ENCODE results near the gene LMOD2.

DNA sequence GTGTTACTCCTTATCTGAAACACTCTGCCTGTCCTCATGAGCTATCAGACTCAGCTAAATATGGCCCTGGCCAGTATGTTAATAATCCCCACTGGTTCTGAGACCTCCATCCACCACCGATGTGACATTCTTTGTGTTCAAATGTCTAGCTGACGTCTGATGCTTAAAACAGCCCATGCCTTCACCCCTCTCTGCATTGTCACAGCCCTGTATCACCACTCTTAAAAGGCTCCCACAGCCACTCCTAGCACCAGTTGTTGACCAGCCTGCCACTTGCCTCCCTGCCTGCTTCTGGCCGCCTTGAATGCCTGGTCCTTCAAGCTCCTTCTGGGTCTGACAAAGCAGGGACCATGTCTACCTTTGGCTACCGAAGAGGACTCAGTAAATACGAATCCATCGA, at the start of gene LMOD2:
- TF ChIP-seq, protein P1, sequence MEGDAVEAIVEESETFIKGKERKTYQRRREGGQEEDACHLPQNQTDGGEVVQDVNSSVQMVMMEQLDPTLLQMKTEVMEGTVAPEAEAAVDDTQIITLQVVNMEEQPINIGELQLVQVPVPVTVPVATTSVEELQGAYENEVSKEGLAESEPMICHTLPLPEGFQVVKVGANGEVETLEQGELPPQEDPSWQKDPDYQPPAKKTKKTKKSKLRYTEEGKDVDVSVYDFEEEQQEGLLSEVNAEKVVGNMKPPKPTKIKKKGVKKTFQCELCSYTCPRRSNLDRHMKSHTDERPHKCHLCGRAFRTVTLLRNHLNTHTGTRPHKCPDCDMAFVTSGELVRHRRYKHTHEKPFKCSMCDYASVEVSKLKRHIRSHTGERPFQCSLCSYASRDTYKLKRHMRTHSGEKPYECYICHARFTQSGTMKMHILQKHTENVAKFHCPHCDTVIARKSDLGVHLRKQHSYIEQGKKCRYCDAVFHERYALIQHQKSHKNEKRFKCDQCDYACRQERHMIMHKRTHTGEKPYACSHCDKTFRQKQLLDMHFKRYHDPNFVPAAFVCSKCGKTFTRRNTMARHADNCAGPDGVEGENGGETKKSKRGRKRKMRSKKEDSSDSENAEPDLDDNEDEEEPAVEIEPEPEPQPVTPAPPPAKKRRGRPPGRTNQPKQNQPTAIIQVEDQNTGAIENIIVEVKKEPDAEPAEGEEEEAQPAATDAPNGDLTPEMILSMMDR (IDR thresholded peaks at IDR 0.05; ENCODE audit: low read depth, low read length, poor library complexity, severe bottlenecking) = no peak
- TF ChIP-seq EZH2phosphoT487 (IDR thresholded peaks at IDR 0.05; ENCODE audit: borderline replicate concordance, low read length) = no peak

Measured in DOHH2 (cell line).